SJCRH30 (cell line): ENCODE data around the gene INTS4. TPM values are rescaled to one million over a fixed set of nuclear protein-coding genes. Genes with fewer than 3 reads are reported as not detected.
A peak's percentile ranks its signal among the peaks of the same experiment; 100 is the strongest.
"Not testable (repeated sequence)": the region's sequence is repeated elsewhere in the genome, so short reads cannot be mapped to it uniquely, and the experiment has no call there.

Source experiments
- DNase-seq, 2 experiments: peaks; one replicate each; pipeline ENCODE4 v3.0.0-alpha.2; 2015 to 2020
- H3K27ac ChIP-seq: fragments of 250-450 bp; sonication (Bioruptor Pico); 2 replicates; pipeline ENCODE4 v1.5.1; 2020; ENCODE audit warnings: mild to moderate bottlenecking, moderate library complexity
- H3K27me3 ChIP-seq: fragments of 250-450 bp; sonication (Bioruptor Pico); 2 replicates; pipeline ENCODE4 v1.5.1; 2020; ENCODE audit warnings: mild to moderate bottlenecking, moderate library complexity
- H3K36me3 ChIP-seq: fragments of 250-450 bp; sonication (Bioruptor Pico); 2 replicates; pipeline ENCODE4 v1.5.1; 2020; ENCODE audit warnings: mild to moderate bottlenecking, moderate library complexity
- H3K4me1 ChIP-seq: fragments of 250-450 bp; sonication (Bioruptor Pico); 2 replicates; pipeline ENCODE4 v1.5.1; 2020; ENCODE audit warnings: mild to moderate bottlenecking, moderate library complexity
- H3K4me3 ChIP-seq: fragments of 250-450 bp; sonication (Bioruptor Pico); 2 replicates; pipeline ENCODE4 v1.5.1; 2020; ENCODE audit warnings: mild to moderate bottlenecking, moderate library complexity
- H3K9me3 ChIP-seq: fragments of 250-450 bp; sonication (Bioruptor Pico); replicated peaks from 2 replicates; pipeline ENCODE4 v1.5.1; 2020; ENCODE audit warnings: mild to moderate bottlenecking, moderate library complexity
- total RNA-seq: library from RNA; depleted of rRNA; stranded (reverse); fragments of >200 nt; shearing (Covaris generic); gene quantifications from 2 replicates; pipeline ENCODE4 v1.2.3, GENCODE V29; 2014; rRNA removed

INTS4 gene, protein sequence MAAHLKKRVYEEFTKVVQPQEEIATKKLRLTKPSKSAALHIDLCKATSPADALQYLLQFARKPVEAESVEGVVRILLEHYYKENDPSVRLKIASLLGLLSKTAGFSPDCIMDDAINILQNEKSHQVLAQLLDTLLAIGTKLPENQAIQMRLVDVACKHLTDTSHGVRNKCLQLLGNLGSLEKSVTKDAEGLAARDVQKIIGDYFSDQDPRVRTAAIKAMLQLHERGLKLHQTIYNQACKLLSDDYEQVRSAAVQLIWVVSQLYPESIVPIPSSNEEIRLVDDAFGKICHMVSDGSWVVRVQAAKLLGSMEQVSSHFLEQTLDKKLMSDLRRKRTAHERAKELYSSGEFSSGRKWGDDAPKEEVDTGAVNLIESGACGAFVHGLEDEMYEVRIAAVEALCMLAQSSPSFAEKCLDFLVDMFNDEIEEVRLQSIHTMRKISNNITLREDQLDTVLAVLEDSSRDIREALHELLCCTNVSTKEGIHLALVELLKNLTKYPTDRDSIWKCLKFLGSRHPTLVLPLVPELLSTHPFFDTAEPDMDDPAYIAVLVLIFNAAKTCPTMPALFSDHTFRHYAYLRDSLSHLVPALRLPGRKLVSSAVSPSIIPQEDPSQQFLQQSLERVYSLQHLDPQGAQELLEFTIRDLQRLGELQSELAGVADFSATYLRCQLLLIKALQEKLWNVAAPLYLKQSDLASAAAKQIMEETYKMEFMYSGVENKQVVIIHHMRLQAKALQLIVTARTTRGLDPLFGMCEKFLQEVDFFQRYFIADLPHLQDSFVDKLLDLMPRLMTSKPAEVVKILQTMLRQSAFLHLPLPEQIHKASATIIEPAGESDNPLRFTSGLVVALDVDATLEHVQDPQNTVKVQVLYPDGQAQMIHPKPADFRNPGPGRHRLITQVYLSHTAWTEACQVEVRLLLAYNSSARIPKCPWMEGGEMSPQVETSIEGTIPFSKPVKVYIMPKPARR
- total RNA-seq = 31.6 and 33.0 TPM in 2 replicates

DNA sequence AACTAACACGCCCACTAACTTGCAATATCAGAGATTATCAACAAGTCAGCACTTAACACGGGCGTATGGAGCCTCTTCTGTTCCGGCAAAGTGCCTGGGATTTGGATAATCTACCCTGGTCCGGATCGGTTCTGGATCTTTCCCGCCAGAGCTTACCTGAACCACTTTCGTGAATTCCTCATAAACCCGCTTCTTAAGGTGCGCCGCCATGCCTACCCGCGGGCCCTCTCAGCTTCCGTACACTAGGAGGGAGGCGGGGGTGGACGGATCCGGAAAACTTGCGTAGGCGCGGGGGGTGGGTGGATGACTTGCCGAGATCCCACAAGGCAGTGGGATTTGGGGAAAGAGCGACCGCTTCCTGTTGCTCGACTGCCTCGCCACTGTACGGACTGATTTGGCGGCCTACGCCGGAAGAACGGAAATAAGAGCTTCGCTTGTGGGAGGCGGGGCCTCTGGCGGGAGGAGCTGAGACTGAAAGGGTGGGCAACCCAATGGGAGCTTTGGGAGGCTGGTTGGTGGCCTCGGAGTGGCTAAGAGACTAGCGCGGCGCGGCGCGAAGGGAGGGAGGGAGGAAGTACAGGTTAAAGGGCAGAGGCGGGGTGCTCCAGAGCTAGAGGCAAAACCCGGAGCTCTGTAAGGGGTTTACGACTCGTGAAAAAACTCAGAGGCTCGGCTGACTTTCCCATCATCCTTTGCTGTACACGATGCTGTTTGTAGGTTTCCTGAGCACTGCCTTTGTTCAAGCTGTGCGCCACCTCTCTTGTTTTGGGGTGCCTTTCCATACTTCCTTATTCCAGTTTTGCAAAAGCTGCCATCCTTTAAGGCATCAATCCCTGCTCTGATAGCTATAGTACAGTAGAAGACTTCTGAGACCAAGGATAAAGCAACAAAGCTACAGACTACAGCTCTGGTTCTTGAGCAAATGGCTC, at the start of gene INTS4:
INTS4 (minus strand) TSS at position 235 of the 929 bp plus-strand sequence; CDS start at position 210, 25 bp downstream.
- H3K27me3 ChIP-seq = no peaks in the 10 kb centered on the region
- H3K27ac ChIP-seq = peak within 1 kb of the TSS; percentile 64
- DNase-seq = peak; percentile 99 to 100
- H3K36me3 ChIP-seq = peaks cover 6% of the 10 kb centered on the region; the same call in 1 of the 2 replicates
- H3K9me3 ChIP-seq = no peaks in the 10 kb centered on the region
- peak within 1 kb of the TSS; percentile 76 for H3K4me3 ChIP-seq
- H3K4me1 ChIP-seq = no peaks in the 10 kb centered on the region

DNA sequence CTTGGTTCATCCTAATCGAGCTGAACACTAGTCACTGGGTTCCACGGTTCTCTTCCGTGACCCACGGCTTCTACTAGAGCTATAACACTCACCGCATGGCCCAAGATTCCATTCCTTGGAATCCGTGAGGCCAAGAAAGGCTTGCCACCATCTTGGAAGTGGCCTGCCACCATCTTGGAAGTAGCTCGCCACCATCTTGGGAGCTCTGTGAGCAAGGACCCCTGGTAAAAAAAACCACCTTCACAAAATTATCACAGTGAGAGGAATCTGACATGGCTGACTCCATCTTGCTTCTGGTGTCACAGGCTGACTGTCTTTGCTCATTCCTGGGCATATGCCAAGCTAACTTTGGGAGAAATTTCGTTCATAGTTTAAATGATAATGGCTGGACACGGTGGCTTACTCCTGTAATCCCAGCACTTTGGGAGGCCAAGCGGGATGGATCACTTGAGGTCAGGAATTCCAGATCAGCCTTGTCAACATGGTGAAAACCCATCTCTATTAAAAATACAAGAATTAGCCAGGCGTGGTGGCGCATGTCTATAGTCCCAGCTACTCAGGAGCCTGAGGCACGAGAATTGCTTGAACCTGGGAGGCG, 47.5 kb upstream of the INTS4 start:
- Histone ChIP-seq H3K36me3 (no peaks in the 10 kb centered on the region), H3K27ac (peak overlapping the region; percentile 89), H3K27me3 (no peaks in the 10 kb centered on the region), H3K9me3 (no peaks in the 10 kb centered on the region), H3K4me3 (no peak overlapping the region), H3K4me1 (peaks cover 67% of the 10 kb centered on the region)
- peak; percentile 80 to 85 for DNase-seq

DNA sequence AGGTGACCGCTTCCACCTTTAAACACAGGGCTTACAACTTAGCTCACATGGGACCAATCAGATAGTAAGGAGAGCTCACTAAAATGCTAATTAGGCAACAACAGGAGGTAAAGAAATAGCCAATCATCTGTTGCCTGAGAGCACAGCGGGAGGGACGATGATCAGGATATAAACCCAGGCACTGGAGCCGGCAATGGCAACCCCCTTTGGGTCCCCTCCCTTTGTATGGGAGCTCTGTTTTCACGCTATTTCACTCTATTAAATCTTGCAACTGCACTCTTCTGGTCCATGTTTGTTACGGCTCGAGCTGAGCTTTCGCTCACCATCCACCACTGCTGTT, 46.9 kb upstream of the INTS4 start:
- Histone ChIP-seq H3K27ac (peak overlapping the region; percentile 89), H3K4me1 (peaks cover 67% of the 10 kb centered on the region)
- not testable (repeated sequence) for H3K4me3 ChIP-seq, H3K27me3 ChIP-seq, H3K36me3 ChIP-seq, DNase-seq, H3K9me3 ChIP-seq

DNA sequence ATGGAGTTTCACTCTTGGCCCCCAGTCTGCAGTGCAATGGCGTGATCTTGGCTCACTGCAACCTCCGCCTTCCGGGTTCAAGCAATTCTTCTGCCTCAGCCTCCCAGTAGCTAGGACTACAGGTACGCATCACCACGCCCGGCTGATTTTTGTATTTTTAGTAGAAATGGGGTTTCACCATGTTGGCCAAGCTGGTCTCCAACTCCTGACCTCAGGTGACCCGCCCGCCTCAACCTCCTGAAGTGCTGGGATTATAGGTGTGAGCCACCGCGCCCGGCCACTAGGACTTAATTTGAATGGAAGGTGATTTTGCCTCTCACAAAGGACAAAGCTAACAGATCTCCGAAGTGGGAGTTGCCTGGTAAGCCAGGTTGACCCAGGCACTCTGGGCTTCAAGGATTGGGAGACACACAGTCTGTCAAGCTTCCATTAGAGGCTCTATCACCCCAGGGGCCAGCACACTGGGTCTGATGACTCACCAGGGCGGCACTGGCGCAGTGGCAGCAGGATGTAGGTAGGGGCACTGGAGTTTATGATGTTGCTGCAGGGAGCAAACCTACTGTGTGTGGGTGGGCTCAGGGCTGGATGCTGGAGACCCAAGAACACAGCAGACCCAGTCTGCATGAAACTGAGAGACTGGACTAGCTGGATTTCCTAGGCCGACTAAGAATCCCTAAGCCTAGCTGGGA, 46.4 kb upstream of the INTS4 start:
- DNase-seq = no peak
- Histone ChIP-seq H3K27me3 (no peaks in the 10 kb centered on the region), H3K4me1 (peaks cover 67% of the 10 kb centered on the region), H3K27ac (peak overlapping the region; percentile 89), H3K4me3 (no peak overlapping the region), H3K36me3 (no peaks in the 10 kb centered on the region), H3K9me3 (no peaks in the 10 kb centered on the region)

DNA sequence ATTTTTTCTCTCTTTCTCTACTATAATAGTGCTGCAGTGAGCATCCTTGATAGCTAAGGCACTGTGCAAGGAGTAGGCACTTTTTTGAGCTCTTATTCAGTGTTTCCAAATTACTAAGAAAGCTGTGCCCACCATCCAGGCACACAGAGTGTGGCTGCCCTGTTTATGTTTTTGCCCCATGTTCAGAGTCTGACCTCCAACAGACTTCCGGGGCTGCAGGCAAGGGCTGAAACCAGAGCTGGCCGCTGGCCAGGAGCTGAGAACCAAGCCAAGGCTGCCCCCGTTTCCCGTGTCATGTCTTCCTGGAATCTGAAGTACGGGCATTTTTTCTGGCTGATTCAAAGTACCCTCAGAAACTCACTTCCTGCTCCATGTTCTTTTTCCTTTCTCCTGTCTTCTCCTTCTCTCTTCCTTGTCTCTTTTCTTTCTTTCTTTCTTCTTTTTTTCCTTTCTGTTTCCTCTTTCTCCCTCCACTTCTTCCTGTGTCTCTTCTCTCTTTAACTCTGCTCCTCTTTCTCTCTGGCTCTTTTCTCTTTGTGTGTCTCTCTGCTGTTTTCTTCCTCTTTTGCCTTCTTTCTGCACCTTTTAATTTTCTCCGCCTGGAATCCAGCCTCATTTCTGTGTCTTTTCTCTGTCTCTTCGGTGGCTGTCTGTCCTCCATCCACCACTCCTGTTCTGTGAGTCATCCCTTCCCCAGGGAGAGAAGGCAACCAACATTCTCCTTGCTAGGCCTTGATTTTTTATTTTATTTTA, 45.6 kb upstream of the INTS4 start:
- Histone ChIP-seq H3K36me3 (no peaks in the 10 kb centered on the region), H3K4me1 (peaks cover 63% of the 10 kb centered on the region), H3K4me3 (peak overlapping the region; percentile 32), H3K27ac (peak overlapping the region; percentile 89), H3K27me3 (no peaks in the 10 kb centered on the region), H3K9me3 (no peaks in the 10 kb centered on the region)
- DNase-seq = peak; percentile 90 to 94

DNA sequence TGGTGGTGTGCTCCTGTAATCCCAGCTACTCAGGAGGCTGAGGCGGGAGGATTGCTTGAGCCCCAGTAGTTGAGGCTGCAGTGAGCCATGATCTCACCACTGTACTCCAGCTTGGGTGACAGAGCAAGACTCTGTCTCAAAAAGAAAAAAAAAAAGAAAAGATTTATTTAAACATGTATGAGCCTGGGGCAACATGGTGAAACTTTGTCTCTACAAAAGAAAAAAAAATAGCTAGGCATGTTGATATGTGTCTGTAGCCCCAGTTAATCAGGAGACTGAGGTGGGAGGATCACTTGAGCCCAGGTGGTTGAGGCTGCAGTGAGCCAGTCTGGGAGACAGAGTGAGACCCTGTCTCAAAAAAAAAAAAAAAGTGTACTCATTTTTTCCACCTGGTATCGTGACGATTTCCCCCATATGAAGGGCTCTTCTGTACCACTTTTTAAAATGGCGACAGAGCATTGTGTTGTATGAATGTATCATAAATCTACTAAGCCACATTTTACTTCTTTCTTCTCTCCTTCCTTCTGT, 45.0 kb upstream of the INTS4 start:
- peaks cover 63% of the 10 kb centered on the region for H3K4me1 ChIP-seq
- no peaks in the 10 kb centered on the region for H3K27me3 ChIP-seq
- H3K9me3 ChIP-seq = no peaks in the 10 kb centered on the region
- H3K27ac ChIP-seq = peak overlapping the region; percentile 89
- H3K36me3 ChIP-seq = no peaks in the 10 kb centered on the region
- no peak for DNase-seq
- H3K4me3 ChIP-seq = peak overlapping the region; percentile 32; the same call in 1 of the 2 replicates

DNA sequence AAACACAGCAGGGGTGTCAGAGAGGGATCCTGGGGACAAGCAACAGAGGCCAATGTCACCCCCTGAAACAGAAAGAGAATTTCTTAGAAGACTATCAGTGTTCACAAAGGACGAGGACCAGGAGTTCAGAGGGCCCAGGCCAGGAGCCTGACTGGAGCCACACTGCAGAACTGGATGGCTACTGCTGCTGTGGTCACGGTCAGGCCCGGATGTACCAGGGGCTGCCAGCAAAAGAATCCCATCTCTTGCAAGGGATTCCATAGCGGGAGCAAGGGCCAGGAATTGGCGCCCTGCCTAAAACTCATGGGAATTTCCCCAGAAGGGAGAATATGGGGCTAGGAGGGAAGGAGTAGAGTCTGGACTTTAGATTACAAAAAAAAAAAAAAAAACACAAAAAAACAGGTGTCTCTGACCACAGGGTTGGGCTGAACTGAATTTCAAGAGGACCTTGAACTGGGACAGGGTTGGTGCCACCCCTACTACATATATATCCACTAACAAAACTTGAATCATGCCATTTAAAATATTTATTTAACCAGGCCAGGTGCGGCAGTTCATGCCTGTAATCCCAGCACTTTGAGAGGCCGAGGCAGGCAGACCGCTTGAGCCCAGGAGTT, 44.3 kb upstream of the INTS4 start:
- DNase-seq = peak; percentile 94 to 97
- Histone ChIP-seq H3K9me3 (no peaks in the 10 kb centered on the region), H3K27ac (peak overlapping the region; percentile 89), H3K27me3 (no peaks in the 10 kb centered on the region), H3K4me1 (peaks cover 59% of the 10 kb centered on the region), H3K36me3 (no peaks in the 10 kb centered on the region), H3K4me3 (no peak overlapping the region)

DNA sequence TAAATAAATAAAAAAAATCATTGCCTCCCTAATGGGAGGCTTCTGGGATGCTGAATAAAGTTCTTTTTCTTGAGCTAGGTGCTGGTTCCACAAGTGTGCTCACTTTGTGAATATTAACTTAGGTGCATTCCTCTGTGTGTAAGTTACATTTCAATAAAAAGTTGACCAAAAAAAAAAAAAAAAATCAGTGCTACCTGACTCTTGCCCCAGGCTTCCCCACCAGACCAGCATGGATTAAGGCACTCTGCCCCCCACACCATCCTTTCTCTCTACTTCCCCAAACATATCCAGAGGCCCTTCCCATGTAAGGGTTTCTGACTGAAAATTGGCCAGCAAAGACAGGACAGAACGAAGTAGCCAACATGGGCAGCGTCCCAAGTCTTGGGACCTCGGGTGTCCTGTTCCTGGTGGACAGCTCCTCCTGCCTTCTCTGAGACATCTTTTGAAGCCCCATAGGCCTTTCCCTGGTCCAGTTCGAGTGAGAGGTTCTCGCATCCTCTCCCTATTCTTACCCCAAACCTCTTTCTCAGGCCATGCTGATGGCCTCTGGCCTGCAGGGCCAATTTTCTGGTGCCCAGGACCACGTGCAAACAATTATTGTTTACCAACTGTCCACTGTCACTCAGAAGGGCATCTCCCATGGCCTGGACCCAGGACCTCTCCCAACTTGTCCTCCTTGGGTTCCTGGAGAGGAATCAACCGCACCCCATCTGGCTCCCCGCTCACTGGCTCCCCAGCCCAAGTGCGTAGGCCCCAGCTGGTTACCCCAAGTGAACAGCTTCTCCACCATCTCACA, 43.6 kb upstream of the INTS4 start:
- Histone ChIP-seq H3K36me3 (no peaks in the 10 kb centered on the region), H3K4me3 (no peak overlapping the region), H3K4me1 (peaks cover 51% of the 10 kb centered on the region), H3K27ac (peak overlapping the region; percentile 89), H3K9me3 (no peaks in the 10 kb centered on the region), H3K27me3 (no peaks in the 10 kb centered on the region)
- no peak for DNase-seq

DNA sequence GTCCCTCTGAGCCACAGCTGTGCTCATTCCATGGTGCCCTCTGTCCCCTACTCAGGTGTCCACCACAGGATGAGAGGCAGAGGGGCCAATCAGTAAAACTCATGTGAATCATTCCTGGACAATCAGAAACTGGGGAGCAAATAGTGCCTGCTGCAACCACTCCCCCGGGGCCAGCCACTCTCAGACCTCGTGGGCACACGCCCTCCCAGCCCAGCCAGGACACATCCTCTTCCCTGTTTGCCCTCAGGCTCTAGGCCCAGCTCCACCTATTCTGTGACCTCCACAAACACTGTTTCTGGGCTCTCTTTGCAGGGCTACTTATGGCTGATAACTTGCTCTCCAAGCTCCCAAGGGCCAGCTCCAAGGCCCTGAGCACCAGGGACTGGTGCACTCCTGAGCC, 42.6 kb upstream of the INTS4 start:
- DNase-seq = no peak
- Histone ChIP-seq H3K27ac (no peak overlapping the region), H3K27me3 (no peaks in the 10 kb centered on the region), H3K9me3 (no peaks in the 10 kb centered on the region), H3K4me1 (peaks cover 46% of the 10 kb centered on the region), H3K4me3 (no peak overlapping the region), H3K36me3 (no peaks in the 10 kb centered on the region)

DNA sequence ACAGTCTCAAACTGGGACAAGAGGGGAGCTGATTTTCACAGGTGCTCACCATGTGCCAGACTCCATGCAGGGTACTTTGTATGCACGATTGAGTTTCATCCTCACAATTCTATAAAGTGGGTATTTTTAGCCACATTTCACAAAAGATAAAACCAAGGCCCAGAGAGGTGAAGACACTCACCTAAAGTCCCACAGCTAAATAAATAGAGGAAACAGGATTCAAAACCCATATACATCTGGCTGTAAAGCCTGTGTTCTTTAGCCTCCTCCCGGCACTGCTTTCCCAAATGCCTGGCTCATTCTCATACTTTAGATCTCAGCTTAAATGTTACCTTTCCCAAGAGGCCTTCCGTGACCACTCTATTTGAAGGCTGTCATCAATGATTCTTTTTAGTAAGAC, 41.8 kb upstream of the INTS4 start:
- Histone ChIP-seq H3K9me3 (no peaks in the 10 kb centered on the region), H3K36me3 (no peaks in the 10 kb centered on the region), H3K27me3 (no peaks in the 10 kb centered on the region), H3K4me1 (peaks cover 46% of the 10 kb centered on the region), H3K4me3 (no peak overlapping the region), H3K27ac (no peak overlapping the region)
- DNase-seq = no peak

DNA sequence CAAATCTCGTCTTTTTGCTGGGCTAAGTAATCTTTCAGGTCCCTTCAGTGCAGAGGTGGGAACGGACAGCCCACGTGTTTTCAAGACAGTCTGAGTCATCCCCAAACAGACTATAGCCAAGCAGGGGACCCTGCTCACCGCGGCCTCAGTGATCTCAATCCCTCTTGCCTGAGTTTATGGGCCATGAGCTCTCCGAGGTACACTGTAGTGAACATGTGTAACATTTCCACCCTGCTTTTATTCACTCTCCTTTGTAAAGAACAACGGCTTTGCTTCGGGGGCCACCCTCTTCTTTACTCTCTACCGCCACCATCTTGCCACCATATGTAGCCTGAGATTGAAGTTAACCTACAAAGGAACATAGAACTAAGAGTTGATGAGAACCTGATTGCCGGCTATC, 40.2 kb upstream of the INTS4 start:
- Histone ChIP-seq H3K4me3 (no peak overlapping the region), H3K27ac (no peak overlapping the region), H3K4me1 (peaks cover 42% of the 10 kb centered on the region), H3K36me3 (no peaks in the 10 kb centered on the region), H3K27me3 (no peaks in the 10 kb centered on the region), H3K9me3 (no peaks in the 10 kb centered on the region)
- DNase-seq = no peak

DNA sequence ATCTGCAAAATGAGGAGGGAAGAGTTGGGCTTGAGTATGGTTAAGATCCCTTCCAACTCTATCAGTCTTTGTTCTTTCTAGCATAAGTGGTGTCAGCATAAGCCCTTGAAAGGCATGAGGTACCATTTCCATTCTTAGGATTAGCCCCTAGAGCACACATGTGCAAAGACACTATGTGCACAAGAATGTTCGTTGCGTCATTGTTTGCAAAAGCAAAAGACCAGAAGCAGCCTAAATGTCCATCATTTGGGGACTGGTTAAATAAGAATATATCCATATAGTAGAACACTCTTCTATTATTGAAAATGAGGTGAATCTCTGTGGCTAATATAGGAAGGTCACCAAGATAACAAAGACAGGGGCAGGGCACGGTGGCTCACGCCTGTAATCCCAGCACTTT, 38.6 kb upstream of the INTS4 start:
- Histone ChIP-seq H3K27ac (no peak overlapping the region), H3K4me1 (peaks cover 28% of the 10 kb centered on the region), H3K27me3 (no peaks in the 10 kb centered on the region), H3K4me3 (no peak overlapping the region), H3K9me3 (no peaks in the 10 kb centered on the region), H3K36me3 (no peaks in the 10 kb centered on the region)
- DNase-seq = no peak
